A549 (cell line): ENCODE results near the gene LDLRAP1. TPM values are rescaled to one million over a fixed set of nuclear protein-coding genes. Genes with fewer than 3 reads are reported as not detected.

Experiments used
- ATAC-seq, 2 experiments: fragments of 200-7000 bp in 1 of 2; fragments of >200 bp in 1 of 2; cut with Nextera tagmentation in 1 of 2; cut with Tn5 transposase in 1 of 2; 3 replicates each; pipeline versions ENCODE4 v1.8.0 to v1.9.1; 2018 to 2020; ENCODE audit warnings: mild to moderate bottlenecking in 1 of 2, moderate library complexity in 1 of 2
- CTCF ChIA-PET: fragments of 300-600 bp; sonication (Branson Sonifier 250); formaldehyde crosslinking; extraction: SDS; loops from one replicate; lab custom pipeline; 2021; ENCODE audit warnings: antibody characterized with exemption, inconsistent platforms; lab: Yijun Ruan, JAX
- POLR2A ChIA-PET: fragments of 350-600 bp; formaldehyde crosslinking; extraction: SDS; loops from one replicate; lab custom pipeline; 2021; ENCODE audit warnings: antibody characterized with exemption, inconsistent platforms; lab: Yijun Ruan, JAX
- DNase-seq, 2 experiments: peaks; one replicate each; pipeline versions ENCODE4 v3.0.0 to v3.0.0-alpha.2; 2011 to 2016; ENCODE audit warnings: low read depth in 1 of 2, low spot score in 1 of 2
- FAIRE-seq: peaks from 2 replicates; lab custom pipeline; 2011; peaks lifted over from hg19 to GRCh38; lab: Jason Lieb, UNC
- H3K27ac ChIP-seq, 2 experiments: fragments of >200 bp; sonication (Bioruptor Twin); formaldehyde crosslinking; 3 replicates each; pipeline ENCODE4 v1.5.1; 2016 to 2017
- H3K4me1 ChIP-seq: fragments of >200 bp; sonication (Bioruptor Twin); formaldehyde crosslinking; 3 replicates; pipeline ENCODE4 v1.6.1; 2016
- H3K4me2 ChIP-seq: fragments of >200 bp; sonication (Bioruptor Twin); formaldehyde crosslinking; 3 replicates; pipeline ENCODE4 v1.6.1; 2016
- H3K4me3 ChIP-seq: fragments of >200 bp; sonication (Bioruptor Twin); formaldehyde crosslinking; 3 replicates; pipeline ENCODE4 v1.5.1; 2016
- H3K9me3 ChIP-seq: fragments of >200 bp; sonication (Bioruptor Twin); formaldehyde crosslinking; 3 replicates; pipeline ENCODE4 v1.6.1; 2016
- BHLHE40 ChIP-seq: IDR thresholded peaks from 2 replicates; pipeline ENCODE4 v1.6.1; 2012; ENCODE audit warnings: low read depth, low read length, inconsistent platforms
- CBX8 ChIP-seq: fragments of 200-600 bp; sonication (generic); IDR thresholded peaks from 2 replicates; pipeline ENCODE4 v1.6.1; 2016
- CEBPB ChIP-seq, 2 experiments: fragments of >200 bp in 1 of 2; sonication (Bioruptor Twin) in 1 of 2; formaldehyde crosslinking in 1 of 2; IDR thresholded peaks; 2 replicates each; pipeline ENCODE4 v1.6.1; 2012 to 2016
- EHMT2 ChIP-seq: fragments of 200-600 bp; sonication (generic); IDR thresholded peaks from 2 replicates; pipeline ENCODE4 v1.6.1; 2016; ENCODE audit warnings: antibody characterized with exemption, low read depth, mild to moderate bottlenecking, moderate library complexity
- ESRRA ChIP-seq: fragments of 150-350 bp; IDR thresholded peaks from 2 replicates; pipeline ENCODE4 v1.6.1; 2014; ENCODE audit warnings: mild to moderate bottlenecking, low read length, borderline replicate concordance
- FOSB ChIP-seq: fragments of 250-450 bp; sonication (Bioruptor Pico); IDR thresholded peaks from 2 replicates; pipeline ENCODE4 v1.5.0; 2020; ENCODE audit warnings: mild to moderate bottlenecking, moderate library complexity
- FOXS1 ChIP-seq: fragments of 250-450 bp; sonication (Bioruptor Pico); IDR thresholded peaks from 2 replicates; pipeline ENCODE4 v1.5.0; 2020; ENCODE audit warnings: mild to moderate bottlenecking, moderate library complexity
- HDAC2 ChIP-seq: fragments of 200-600 bp; sonication (generic); IDR thresholded peaks from 2 replicates; pipeline ENCODE4 v1.6.1; 2016
- HEYL ChIP-seq: fragments of 250-450 bp; sonication (Bioruptor Pico); IDR thresholded peaks from 2 replicates; pipeline ENCODE4 v1.8.0; 2021; ENCODE audit warnings: mild to moderate bottlenecking, moderate library complexity
- HOXB13 ChIP-seq: fragments of 250-450 bp; sonication (Bioruptor Pico); IDR thresholded peaks from 2 replicates; pipeline ENCODE4 v1.5.0; 2020; ENCODE audit warnings: low read depth, mild to moderate bottlenecking, moderate library complexity
- HOXB5 ChIP-seq: fragments of 250-450 bp; sonication (Bioruptor Pico); IDR thresholded peaks from 2 replicates; pipeline ENCODE4 v1.5.0; 2020; ENCODE audit warnings: mild to moderate bottlenecking, moderate library complexity
- JUNB ChIP-seq: fragments of >200 bp; sonication (Bioruptor Twin); formaldehyde crosslinking; IDR thresholded peaks from 2 replicates; pipeline ENCODE4 v1.6.1; 2016
- MAZ ChIP-seq: fragments of 150-350 bp; IDR thresholded peaks from 2 replicates; pipeline ENCODE4 v1.6.1; 2014; ENCODE audit warnings: antibody characterized with exemption, low read depth, low read length, borderline replicate concordance
- NFE2L2 ChIP-seq: fragments of 150-350 bp; conservative IDR thresholded peaks from 2 replicates; pipeline ENCODE4 v1.6.1; 2014; ENCODE audit warnings: low read length
- PHF8 ChIP-seq: fragments of 200-600 bp; sonication (generic); IDR thresholded peaks from 2 replicates; pipeline ENCODE4 v1.6.1; 2016; ENCODE audit warnings: low read depth, mild to moderate bottlenecking, antibody characterized with exemption, moderate library complexity, borderline replicate concordance
- POLR2A ChIP-seq: IDR thresholded peaks from 2 replicates; pipeline ENCODE4 v1.6.1; 2012; ENCODE audit warnings: mild to moderate bottlenecking, low read length
- POLR2AphosphoS2 ChIP-seq: conservative IDR thresholded peaks from 2 replicates; pipeline ENCODE4 v1.6.1; 2012; ENCODE audit warnings: low read length, improper control_type of control experiment, inconsistent platforms
- RARB ChIP-seq: fragments of 250-450 bp; sonication (Bioruptor Pico); IDR thresholded peaks from 2 replicates; pipeline ENCODE4 v1.8.0; 2021; ENCODE audit warnings: mild to moderate bottlenecking, moderate library complexity
- RFX5 ChIP-seq: fragments of 450-650 bp; IDR thresholded peaks from 2 replicates; pipeline ENCODE4 v1.7.1; 2014; ENCODE audit warnings: antibody characterized with exemption, mild to moderate bottlenecking, moderate library complexity
- SMC3 ChIP-seq: fragments of >200 bp; sonication (Bioruptor Twin); formaldehyde crosslinking; IDR thresholded peaks from 3 replicates; pipeline ENCODE4 v1.6.1; 2018; ENCODE audit warnings: inconsistent platforms
- TP53 ChIP-seq: fragments of 250-450 bp; sonication (Bioruptor Pico); IDR thresholded peaks from 2 replicates; pipeline ENCODE4 v1.5.0; 2021; ENCODE audit warnings: mild to moderate bottlenecking, moderate library complexity
- ZFP36 ChIP-seq: fragments of 450-650 bp; IDR thresholded peaks from 2 replicates; pipeline ENCODE4 v1.6.1; 2014; ENCODE audit warnings: borderline replicate concordance; ENCODE audit not compliant: partially characterized antibody
- ZSCAN20 ChIP-seq: fragments of 250-450 bp; sonication (Bioruptor Pico); IDR thresholded peaks from 2 replicates; pipeline ENCODE4 v1.8.0; 2022; ENCODE audit warnings: mild to moderate bottlenecking, moderate library complexity
- WGBS: methylation state at CpG from one replicate; pipeline ENCODE4 v1.1.6; 2017; ENCODE audit errors: missing lambda C conversion rate; 5-methylcytosine and 5-hydroxymethylcytosine counted together
- polyA plus RNA-seq, 4 experiments: library from polyadenylated mRNA; depleted of rRNA in 3 of 4; stranded (reverse); fragments of >200 nt; fragmentation: RNase III in 1 of 4; extraction: RNeasy Plus Mini Kit Qiagen cat#74134 plus additional on column Dnase treatment in 1 of 4; gene quantifications; 2 replicates in 3 of 4; 3 replicates in 1 of 4; pipeline ENCODE4 v1.2.3, GENCODE V29; 2011 to 2017
- TF ChIP-seq, protein P1 (sequence below): IDR thresholded peaks from 2 replicates; pipeline ENCODE4 v1.6.1; 2012; ENCODE audit warnings: low read depth, borderline replicate concordance

Gene LDLRAP1
- polyA plus RNA-seq, 2 of the 4 experiments (the other 2 are of a cell fraction) = 7.9 to 10.1 TPM

DNA sequence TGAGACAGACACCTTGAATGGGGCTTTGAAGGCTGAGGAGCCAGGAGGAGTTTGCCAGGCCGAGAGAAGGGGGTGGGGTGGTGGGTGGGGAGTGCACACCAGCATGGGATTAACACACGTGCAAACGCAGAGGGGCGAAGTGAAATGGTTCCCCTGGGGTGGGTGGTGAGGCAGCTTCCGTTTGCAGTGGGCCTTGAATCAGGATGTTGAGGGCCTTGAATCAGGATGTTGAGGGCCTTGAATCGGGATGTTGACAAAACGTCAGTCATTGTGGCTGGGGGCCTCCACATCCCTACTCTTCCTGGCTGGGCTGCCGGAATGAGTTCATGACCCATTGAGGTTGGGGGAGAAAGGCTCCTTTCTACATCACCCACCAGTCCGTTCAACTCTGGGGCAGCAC is 16.6 kb downstream of the LDLRAP1 start:
- Histone ChIP-seq H3K4me3 (no peak overlapping the region), H3K4me2 (no peak overlapping the region)
- TF ChIP-seq POLR2AphosphoS2 (no peak), BHLHE40 (no peak)
- TF ChIP-seq, all 56 proteins: peak for 0
- ChIA-PET CTCF (interaction anchor here (1.9 kb wide), 1 partner anchor 13 kb away, joined by 6 read pairs; no protein-coding TSS in a partner anchor), POLR2A (no interaction called here)
- H3K9me3 ChIP-seq = no peaks in the 10 kb centered on the region
- 88% methylated on average over 7 of the region's 9 CpGs for WGBS
- H3K4me1 ChIP-seq = peaks cover 8% of the 10 kb centered on the region
- ATAC-seq (no peak), DNase-seq (no peak), FAIRE-seq (no peak)
- H3K27ac ChIP-seq = no peak overlapping the region

DNA sequence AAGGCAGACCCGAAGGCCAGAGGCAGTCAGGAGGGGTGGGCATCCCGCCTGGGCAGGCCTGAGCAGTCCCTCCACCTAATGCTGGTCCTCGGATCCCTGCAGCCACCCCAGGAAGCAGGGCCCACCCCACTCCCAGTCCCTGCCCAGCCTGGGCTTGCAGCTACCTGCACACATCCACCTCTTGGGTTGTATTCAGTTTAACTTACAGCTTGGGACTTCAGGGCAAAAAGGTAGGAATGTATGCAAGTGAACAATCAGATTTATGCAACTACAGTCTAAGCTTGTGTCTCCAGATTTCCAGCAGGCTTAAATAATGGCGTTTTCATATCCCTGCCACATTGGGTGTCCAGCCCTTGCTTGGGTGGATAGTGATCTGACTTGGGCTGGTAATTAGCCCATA is 17.4 kb downstream of the LDLRAP1 start:
- ChIA-PET POLR2A (no interaction called here), CTCF (interaction anchor here (1.9 kb wide), 1 partner anchor 12 kb away, joined by 6 read pairs; no protein-coding TSS in a partner anchor)
- no peak overlapping the region for H3K4me2 ChIP-seq
- DNase-seq (no peak), FAIRE-seq (no peak), ATAC-seq (no peak)
- no peak overlapping the region for H3K4me3 ChIP-seq
- WGBS = 95% methylated on average over 2 of the region's 4 CpGs
- H3K9me3 ChIP-seq = no peaks in the 10 kb centered on the region
- peaks cover 8% of the 10 kb centered on the region for H3K4me1 ChIP-seq
- H3K27ac ChIP-seq = no peak overlapping the region
- TF ChIP-seq ZFP36 (no peak), MAZ (no peak), TP53 (CRISPR knock-in tag) (no peak), JUNB (no peak), NFE2L2 (no peak), PHF8 (no peak), HOXB5 (no peak), ZSCAN20 (no peak)

GRCh38 chr1:25561421-25562100 is 18.2 kb downstream of the LDLRAP1 start:
- FAIRE-seq (no peak), ATAC-seq (no peak), DNase-seq (no peak)
- Histone ChIP-seq H3K4me2 (no peak overlapping the region), H3K9me3 (no peaks in the 10 kb centered on the region), H3K27ac (no peak overlapping the region), H3K4me1 (peaks cover 4% of the 10 kb centered on the region), H3K4me3 (no peak overlapping the region)
- CTCF ChIA-PET = interaction anchor here (1.9 kb wide), 1 partner anchor 11 kb away, joined by 6 read pairs; no protein-coding TSS in a partner anchor
- POLR2A ChIA-PET = no interaction called here
- WGBS = 90% methylated on average over 7 of the region's 8 CpGs
- no peak for TF ChIP-seq HOXB13 (CRISPR knock-in tag)
- TF ChIP-seq, protein P1, sequence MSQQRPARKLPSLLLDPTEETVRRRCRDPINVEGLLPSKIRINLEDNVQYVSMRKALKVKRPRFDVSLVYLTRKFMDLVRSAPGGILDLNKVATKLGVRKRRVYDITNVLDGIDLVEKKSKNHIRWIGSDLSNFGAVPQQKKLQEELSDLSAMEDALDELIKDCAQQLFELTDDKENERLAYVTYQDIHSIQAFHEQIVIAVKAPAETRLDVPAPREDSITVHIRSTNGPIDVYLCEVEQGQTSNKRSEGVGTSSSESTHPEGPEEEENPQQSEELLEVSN = no peak
- TF ChIP-seq RARB (CRISPR knock-in tag) = no peak
- TF ChIP-seq ZFP36 = no peak
- no peak for TF ChIP-seq FOXS1 (CRISPR knock-in tag)
- TF ChIP-seq EHMT2 = no peak
- no peak for TF ChIP-seq FOSB
- no peak for TF ChIP-seq CBX8
- no peak for TF ChIP-seq HDAC2
- TF ChIP-seq CEBPB (IDR thresholded peaks at IDR 0.05) = no peak
- TF ChIP-seq RFX5 = no peak
- no peak for TF ChIP-seq JUNB
- TF ChIP-seq SMC3 = no peak
- no peak for TF ChIP-seq ESRRA
- TF ChIP-seq PHF8 = no peak
- no peak for TF ChIP-seq HEYL (CRISPR knock-in tag)
- no peak for TF ChIP-seq POLR2A
- TF ChIP-seq, all 56 proteins: peak for 0
